CD14-positive monocyte (primary cell): ENCODE results near the gene ZC3HAV1. TPM values are rescaled to one million over a fixed set of nuclear protein-coding genes. Genes with fewer than 3 reads are reported as not detected.
A peak's percentile ranks its signal among the peaks of the same experiment; 100 is the strongest.

Source experiments
- DNase-seq, 3 donors: peaks; one replicate each; pipeline ENCODE4 v3.0.0-alpha.2; 2011 to 2022
- H2AFZ ChIP-seq: 2 replicates; pipeline ENCODE4 v1.6.0; 2012; ENCODE audit warnings: mild to moderate bottlenecking, low read depth, low read length, inconsistent platforms; ENCODE audit not compliant: insufficient read depth, poor library complexity, severe bottlenecking
- H3K27ac ChIP-seq, 2 donors: 1 replicate in 1 of 2; 2 replicates in 1 of 2; pipeline ENCODE4 v1.5.1; 2012 to 2013; ENCODE audit warnings: low read length in 2 of 2, control low read depth in 1 of 2, inconsistent platforms in 1 of 2, low read depth in 1 of 2, mild to moderate bottlenecking in 1 of 2
- H3K27me3 ChIP-seq, 2 donors: one replicate each; pipeline versions ENCODE4 v1.6.0 to v1.6.1; 2011 to 2013; ENCODE audit warnings: low read length in 2 of 2; ENCODE audit not compliant: control insufficient read depth in 2 of 2, insufficient read depth in 2 of 2
- H3K36me3 ChIP-seq, 2 donors: replicated peaks in 1 of 2; 1 replicate in 1 of 2; 2 replicates in 1 of 2; pipeline versions ENCODE4 v1.5.1 to v1.6.1; 2012 to 2013; ENCODE audit warnings: low read length in 2 of 2, control low read depth in 1 of 2, inconsistent platforms in 1 of 2, mild to moderate bottlenecking in 1 of 2; ENCODE audit not compliant: insufficient read depth in 2 of 2, control insufficient read depth in 1 of 2
- H3K4me1 ChIP-seq, 2 donors: 1 replicate in 1 of 2; 2 replicates in 1 of 2; pipeline versions ENCODE4 v1.5.1 to v1.6.1; 2012 to 2013; ENCODE audit warnings: low read length in 2 of 2, control low read depth in 1 of 2, inconsistent platforms in 1 of 2, mild to moderate bottlenecking in 1 of 2, moderate library complexity in 1 of 2; ENCODE audit not compliant: insufficient read depth in 2 of 2, control insufficient read depth in 1 of 2
- H3K4me2 ChIP-seq: replicated peaks from 2 replicates; pipeline ENCODE3; 2012; ENCODE audit warnings: low read length, moderate library complexity, mild to moderate bottlenecking; ENCODE audit not compliant: poor library complexity, severe bottlenecking; ENCODE audit errors: extremely low read depth
- H3K4me3 ChIP-seq, 3 experiments: fragments of 200-600 bp in 1 of 3; sonication (generic) in 1 of 3; replicated peaks in 1 of 3; 1 replicate in 2 of 3; 2 replicates in 1 of 3; pipeline ENCODE4 v1.5.1; 2011 to 2013; ENCODE audit warnings: low read length in 3 of 3, mild to moderate bottlenecking in 3 of 3, control low read depth in 2 of 3, low read depth in 2 of 3, inconsistent platforms in 1 of 3, moderate library complexity in 1 of 3
- H3K79me2 ChIP-seq: 2 replicates; pipeline ENCODE4 v1.6.0; 2012; ENCODE audit warnings: mild to moderate bottlenecking, control low read depth, inconsistent platforms, low read length, moderate library complexity; ENCODE audit not compliant: insufficient read depth
- H3K9ac ChIP-seq: 2 replicates; pipeline ENCODE4 v1.6.0; 2017; ENCODE audit warnings: low read length, mild to moderate bottlenecking; ENCODE audit not compliant: insufficient read depth, poor library complexity, severe bottlenecking
- H3K9me3 ChIP-seq, 2 donors: replicated peaks in 1 of 2; 1 replicate in 1 of 2; 2 replicates in 1 of 2; pipeline versions ENCODE4 v1.5.1 to v1.6.1; 2012 to 2013; ENCODE audit warnings: low read length in 2 of 2, control low read depth in 1 of 2; ENCODE audit not compliant: control insufficient read depth in 1 of 2, insufficient read depth in 1 of 2
- H4K20me1 ChIP-seq: 2 replicates; pipeline ENCODE4 v1.6.0; 2012; ENCODE audit warnings: mild to moderate bottlenecking, low read length, control low read depth, moderate library complexity; ENCODE audit not compliant: insufficient read depth
- H3K27ac Mint-ChIP-seq, 7 donors: one replicate each; pipeline ENCODE4 v1.8.0; 2020; ENCODE audit warnings: mild to moderate bottlenecking in 7 of 7, mixed read lengths in 7 of 7, moderate library complexity in 6 of 7, inconsistent platforms in 2 of 7
- H3K27me3 Mint-ChIP-seq, 3 donors: one replicate each; pipeline ENCODE4 v1.8.0; 2021 to 2022; ENCODE audit warnings: low read depth in 3 of 3, mild to moderate bottlenecking in 3 of 3, mixed read lengths in 3 of 3, moderate library complexity in 3 of 3, inconsistent platforms in 1 of 3
- H3K36me3 Mint-ChIP-seq, 2 donors: one replicate each; pipeline ENCODE4 v1.8.0; 2020; ENCODE audit warnings: mixed read lengths in 2 of 2, inconsistent platforms in 1 of 2, mild to moderate bottlenecking in 1 of 2
- H3K4me1 Mint-ChIP-seq: one replicate; pipeline ENCODE4 v1.8.0; 2020; ENCODE audit warnings: mild to moderate bottlenecking, mixed read lengths
- H3K4me3 Mint-ChIP-seq, 2 donors: one replicate each; pipeline ENCODE4 v1.8.0; 2020; ENCODE audit warnings: mild to moderate bottlenecking in 2 of 2, mixed read lengths in 2 of 2, moderate library complexity in 1 of 2
- H3K9me3 Mint-ChIP-seq, 7 donors: one replicate each; pipeline ENCODE4 v1.8.0; 2020 to 2022; ENCODE audit warnings: mixed read lengths in 7 of 7, mild to moderate bottlenecking in 6 of 7, moderate library complexity in 6 of 7, inconsistent platforms in 2 of 7
- CTCF ChIP-seq: fragments of 200-600 bp; IDR thresholded peaks from one replicate; pipeline ENCODE4 v1.8.0; 2022; ENCODE audit warnings: antibody characterized with exemption, mild to moderate bottlenecking
- WGBS: methylation state at CpG from one replicate; pipeline ENCODE4 v1.1.5; 2013; ENCODE audit warnings: missing lambda C conversion rate; ENCODE audit not compliant: insufficient coverage; 5-methylcytosine and 5-hydroxymethylcytosine counted together
- intact Hi-C, 2 donors: fragments of 100-400 bp; cut with micrococcal nuclease; formaldehyde crosslinking; loops; one replicate each; pipeline versions ENCODE4 v1.15.0 to v1.15.1; 2023
- polyA plus RNA-seq, 3 donors: library from polyadenylated mRNA; depleted of rRNA in 1 of 3; unstranded in 2 of 3; stranded (reverse) in 1 of 3; fragments of 300-500 nt in 2 of 3; fragments of >200 nt in 1 of 3; fragmentation: Illumina TruSeq in 2 of 3; gene quantifications; 1 replicate in 2 of 3; 2 replicates in 1 of 3; pipeline ENCODE4 v1.2.3, GENCODE V29; 2012 to 2021

Gene ZC3HAV1
- polyA plus RNA-seq, 3 donors = 20.7 to 30.2 (median 21.2) TPM

- Histone ChIP-seq H3K4me3 (no peak overlapping the region), H3K79me2 (peaks cover 67% of the 10 kb centered on the region), H3K9ac (no peak overlapping the region), H3K9me3 (no peaks in the 10 kb centered on the region), H3K36me3 (peaks cover 80 to 93% of the 10 kb centered on the region in 2 donors), H2AFZ (no peak overlapping the region), H3K4me2 (no peak overlapping the region), H3K27ac (peak overlapping the region in 1 of 2 donors; percentile 42), H4K20me1 (peaks cover 91% of the 10 kb centered on the region), H3K27me3 (no peaks in the 10 kb centered on the region), H3K4me1 (peaks cover 6 to 7% of the 10 kb centered on the region in 2 donors)
- H3K4me1 Mint-ChIP-seq = peaks cover 9% of the 10 kb centered on the region
- WGBS = 100% methylated on average over 7 of the region's 9 CpGs
- H3K9me3 Mint-ChIP-seq = no peaks in the 10 kb centered on the region
- H3K36me3 Mint-ChIP-seq = peaks cover 79 to 97% of the 10 kb centered on the region in 2 donors
- peaks cover 0 to 2% (median 0%) of the 10 kb centered on the region in 3 donors for H3K27me3 Mint-ChIP-seq
- no peak for TF ChIP-seq CTCF
- no peak for DNase-seq
- intact Hi-C loops = no loop called here
- H3K27ac Mint-ChIP-seq = peak overlapping the region in 1 of 7 donors; percentile 58
- no peak overlapping the region for H3K4me3 Mint-ChIP-seq
Observed at GRCh38 chr7:139068544-139069399, 40.7 kb downstream of the ZC3HAV1 start.

- Histone ChIP-seq H4K20me1 (peaks cover 94% of the 10 kb centered on the region), H3K79me2 (peaks cover 63% of the 10 kb centered on the region), H3K4me2 (no peak overlapping the region), H3K27ac (no peak overlapping the region), H3K9me3 (no peaks in the 10 kb centered on the region), H3K27me3 (no peaks in the 10 kb centered on the region), H3K9ac (no peak overlapping the region), H3K36me3 (peaks cover 87 to 96% of the 10 kb centered on the region in 2 donors), H3K4me1 (no peaks in the 10 kb centered on the region), H3K4me3 (no peak overlapping the region), H2AFZ (no peak overlapping the region)
- intact Hi-C loops = no loop called here
- Mint-ChIP-seq H3K9me3 (no peaks in the 10 kb centered on the region), H3K4me3 (no peak overlapping the region), H3K36me3 (peaks cover 82 to 97% of the 10 kb centered on the region in 2 donors), H3K27me3 (no peaks in the 10 kb centered on the region), H3K27ac (peak overlapping the region in 1 of 7 donors; percentile 58), H3K4me1 (no peaks in the 10 kb centered on the region)
- WGBS = 94% methylated on average over 6 of the region's 9 CpGs
- DNase-seq = no peak
- no peak for TF ChIP-seq CTCF
Observed at GRCh38 chr7:139066315-139066714, 43.2 kb downstream of the ZC3HAV1 start.
